Endothelial cell of umbilical vein (primary cell): ENCODE results near the gene ARPC5L. TPM values are rescaled to one million over a fixed set of nuclear protein-coding genes. Genes with fewer than 3 reads are reported as not detected.
A peak's percentile ranks its signal among the peaks of the same experiment; 100 is the strongest.

Experiments used
- BruUV-seq: library from RNA; stranded (reverse); fragments of 400-500 nt; replicated peaks from 2 replicates; lab custom pipeline; 2021; lab: Mats Ljungman, UMichigan
- CTCF ChIA-PET: fragments of 300-600, 350-600 bp; sonication (Branson Sonifier 250); formaldehyde crosslinking; loops from one replicate; lab custom pipeline; 2021; ENCODE audit warnings: antibody characterized with exemption, inconsistent platforms; lab: Charles Lee
- POLR2A ChIA-PET: fragments of 300-600, 350-600 bp; sonication (Branson Sonifier 250); formaldehyde crosslinking; loops from one replicate; lab custom pipeline; 2021; ENCODE audit warnings: antibody characterized with exemption, inconsistent platforms; lab: Charles Lee
- DNase-seq: peaks from one replicate; pipeline ENCODE4 v3.0.0-alpha.2; 2011; ENCODE audit warnings: low read depth, low spot score
- FAIRE-seq: peaks from 2 replicates; lab custom pipeline; 2011; peaks lifted over from hg19 to GRCh38; lab: Jason Lieb, UNC
- H2AFZ ChIP-seq: 2 replicates; pipeline ENCODE4 v1.6.0; 2012; ENCODE audit warnings: low read depth, low read length, control low read depth, inconsistent platforms
- H3K27ac ChIP-seq: 2 replicates; pipeline ENCODE4 v1.5.1; 2011; ENCODE audit warnings: low read depth, mild to moderate bottlenecking, control low read depth, low read length, moderate library complexity; ENCODE audit not compliant: insufficient read depth
- H3K27me3 ChIP-seq, 2 experiments: 2 replicates each; pipeline versions ENCODE4 v1.6.0 to v1.6.1; 2011; ENCODE audit warnings: low read length in 2 of 2, mixed read lengths in 1 of 2; ENCODE audit not compliant: control insufficient read depth in 2 of 2, insufficient read depth in 2 of 2
- H3K36me3 ChIP-seq, 2 experiments: 2 replicates in 1 of 2; 3 replicates in 1 of 2; pipeline ENCODE4 v1.5.1; 2011; ENCODE audit warnings: low read length in 2 of 2, mild to moderate bottlenecking in 1 of 2, moderate library complexity in 1 of 2; ENCODE audit not compliant: control insufficient read depth in 2 of 2, insufficient read depth in 2 of 2; ENCODE audit errors: extremely low read depth in 1 of 2
- H3K4me1 ChIP-seq: 3 replicates; pipeline ENCODE4 v1.5.1; 2011; ENCODE audit warnings: mild to moderate bottlenecking, low read length; ENCODE audit not compliant: control insufficient read depth, insufficient read depth; ENCODE audit errors: extremely low read depth
- H3K4me2 ChIP-seq: 2 replicates; pipeline ENCODE4 v1.6.1; 2011; ENCODE audit warnings: low read length, control low read depth, mixed read lengths; ENCODE audit not compliant: insufficient read depth
- H3K4me3 ChIP-seq, 3 experiments: fragments of 200-600 bp in 1 of 3; sonication (generic), shearing (Covaris generic) in 1 of 3; replicated peaks in 1 of 3; 2 replicates each; pipeline ENCODE4 v1.5.1; 2011 to 2016; ENCODE audit warnings: control low read depth in 3 of 3, low read length in 3 of 3, mild to moderate bottlenecking in 2 of 3, inconsistent platforms in 1 of 3, low read depth in 1 of 3, moderate library complexity in 1 of 3; ENCODE audit not compliant: insufficient read depth in 1 of 3
- H3K79me2 ChIP-seq: 2 replicates; pipeline ENCODE4 v1.6.0; 2012; ENCODE audit warnings: low read length, inconsistent platforms; ENCODE audit not compliant: control insufficient read depth, insufficient read depth
- H3K9ac ChIP-seq: replicated peaks from 2 replicates; pipeline ENCODE3; 2011; ENCODE audit warnings: low read length, control low read depth; ENCODE audit not compliant: insufficient read depth; ENCODE audit errors: extremely low read depth
- H3K9me1 ChIP-seq: replicated peaks from 3 replicates; pipeline ENCODE4 v1.6.0; 2011; ENCODE audit warnings: mild to moderate bottlenecking, low read length; ENCODE audit not compliant: control insufficient read depth, insufficient read depth; ENCODE audit errors: extremely low read depth
- H3K9me3 ChIP-seq: replicated peaks from 2 replicates; pipeline ENCODE4 v1.5.1; 2012; ENCODE audit warnings: low read length, inconsistent platforms; ENCODE audit not compliant: control insufficient read depth, insufficient read depth
- H4K20me1 ChIP-seq: replicated peaks from 2 replicates; pipeline ENCODE3; 2011; ENCODE audit warnings: mild to moderate bottlenecking, low read length; ENCODE audit not compliant: control insufficient read depth, insufficient read depth; ENCODE audit errors: extremely low read depth
- CTCF ChIP-seq, 2 donors: IDR thresholded peaks; 1 replicate in 1 of 2; 2 replicates in 1 of 2; pipeline ENCODE4 v1.5.1; 2011; ENCODE audit warnings: low read length in 2 of 2, mild to moderate bottlenecking in 2 of 2, moderate library complexity in 2 of 2, control low read depth in 1 of 2, inconsistent platforms in 1 of 2, low read depth in 1 of 2; ENCODE audit not compliant: insufficient read depth in 1 of 2; ENCODE audit errors: extremely low read depth in 1 of 2
- EZH2 ChIP-seq: IDR thresholded peaks from 2 replicates; pipeline ENCODE4 v1.6.1; 2012; ENCODE audit warnings: borderline replicate concordance, low read depth, mild to moderate bottlenecking, moderate library complexity, low read length, inconsistent platforms; ENCODE audit not compliant: severe bottlenecking
- FOS ChIP-seq: IDR thresholded peaks from 2 replicates; pipeline ENCODE4 v1.6.1; 2011; ENCODE audit warnings: mild to moderate bottlenecking, low read length, moderate library complexity, borderline replicate concordance; ENCODE audit not compliant: insufficient read depth
- GATA2 ChIP-seq: IDR thresholded peaks from 2 replicates; pipeline ENCODE4 v1.7.0; 2011; ENCODE audit warnings: low read depth, mild to moderate bottlenecking, moderate library complexity, mixed read lengths, low read length; ENCODE audit not compliant: insufficient read length, insufficient read depth
- JUN ChIP-seq: IDR thresholded peaks from 2 replicates; pipeline ENCODE4 v1.6.1; 2011; ENCODE audit warnings: borderline replicate concordance, low read depth; ENCODE audit not compliant: insufficient read length, insufficient read depth
- MYC ChIP-seq: IDR thresholded peaks from one replicate; pipeline ENCODE4 v1.6.1; 2011; ENCODE audit warnings: mild to moderate bottlenecking, low read depth, low read length
- POLR2A ChIP-seq: IDR thresholded peaks from 2 replicates; pipeline ENCODE4 v1.6.1; 2012; ENCODE audit warnings: low read depth, mild to moderate bottlenecking, control low read depth, low read length
- POLR2AphosphoS5 ChIP-seq: IDR thresholded peaks from 2 replicates; pipeline ENCODE4 v1.6.1; 2012; ENCODE audit warnings: low read depth, mild to moderate bottlenecking, control low read depth, low read length, moderate library complexity; ENCODE audit not compliant: insufficient read depth
- dilution Hi-C: fragments of 300-500 bp; cut with MboI; formaldehyde crosslinking; loops from one replicate; pipeline ENCODE4 v1.15.0; 2019; ENCODE audit warnings: low sequenced_read_pairs; ENCODE audit not compliant: extremely low pct_ligation_motif_present
- intact Hi-C: fragments of 100-400 bp; cut with micrococcal nuclease; formaldehyde crosslinking; loops from one replicate; pipeline ENCODE4 v1.10.0; 2022
- polyA plus RNA-seq, 4 experiments: library from polyadenylated mRNA; depleted of rRNA in 3 of 4; stranded (reverse) in 3 of 4; unstranded in 1 of 4; fragments of >200 nt; gene quantifications; 2 replicates each; pipeline versions ENCODE4 v1.2.1 to v1.2.3, GENCODE V29; 2011 to 2012; ENCODE audit warnings: missing spikeins in 1 of 4
- total RNA-seq: library from RNA; stranded (reverse); gene quantifications from 2 replicates; pipeline ENCODE4 v1.2.3, GENCODE V29; 2021

Gene ARPC5L
- total and polyA plus RNA-seq, 2 donors (not counting 3 experiments of a cell fraction or from before 2014, with no cell fraction given) = 60.7 to 68.1 TPM

- Histone ChIP-seq H3K4me1 (peaks cover 3% of the 10 kb centered on the region), H3K4me3 (no peak overlapping the region), H3K27ac (no peak overlapping the region), H3K9me1 (no peaks in the 10 kb centered on the region), H3K79me2 (no peaks in the 10 kb centered on the region), H3K27me3 (peaks cover 0 to 2% of the 10 kb centered on the region in 2 experiments), H3K9me3 (no peaks in the 10 kb centered on the region), H3K36me3 (peaks cover 0 to 7% of the 10 kb centered on the region in 2 experiments), H4K20me1 (no peaks in the 10 kb centered on the region), H3K9ac (no peak overlapping the region), H3K4me2 (peak overlapping the region; percentile 33), H2AFZ (no peak overlapping the region)
- POLR2A ChIA-PET = interaction anchor here (1.2 to 1.7 kb wide), 3 partner anchors 9 to 80 kb away, joined by 3 to 5 read pairs (median 4); partner anchors contain the start of genes ARPC5L and RPL35
- no peak for FAIRE-seq
- no peak for DNase-seq
- dilution Hi-C loops = no loop called here
- intact Hi-C loops = no loop called here
- no peak for TF ChIP-seq POLR2A
- TF ChIP-seq EZH2 = no peak
- TF ChIP-seq GATA2 = no peak
- no peak for TF ChIP-seq CTCF (IDR thresholded peaks at IDR 0.05; ENCODE audit: extremely low read depth in 1 of 2, insufficient read depth in 1 of 2, low read depth in 1 of 2, low read length in 2 of 2)
- no peak for TF ChIP-seq FOS
- TF ChIP-seq POLR2AphosphoS5 = no peak
- no peak for TF ChIP-seq JUN
- TF ChIP-seq MYC = no peak
- CTCF ChIA-PET = interaction anchor here (0.7 to 15.1 kb wide), 29 partner anchors 9 to 525 kb away, joined by 3 to 967 read pairs (median 7); partner anchors contain the start of genes ARPC5L, NR6A1, OLFML2A and RPL35
- no TSS peak for BruUV-seq
Measured at GRCh38 chr9:124852121-124852828, 9.7 kb upstream of the ARPC5L start.
